Spleen (tissue), 11 donors: ENCODE measurements around the gene COBLL1. TPM values are rescaled to one million over a fixed set of nuclear protein-coding genes. Genes with fewer than 3 reads are reported as not detected.

ENCODE experiments used
- DNase-seq: peaks from one replicate; pipeline ENCODE4 v3.0.0-alpha.2; 2020
- H3K27ac ChIP-seq, 8 donors: fragments of 200-600 bp; sonication (generic) in 7 of 8; 1 replicate in 4 of 8; 2 replicates in 4 of 8; pipeline versions ENCODE4 v1.5.0 to v1.8.0; 2016 to 2021; ENCODE audit warnings: inconsistent platforms in 4 of 8, mild to moderate bottlenecking in 4 of 8, moderate library complexity in 1 of 8
- H3K27me3 ChIP-seq, 7 donors: fragments of 200-600 bp; sonication (generic) in 6 of 7; replicated peaks in 1 of 7; 1 replicate in 4 of 7; 2 replicates in 3 of 7; pipeline versions ENCODE4 v1.5.0 to v1.8.0; 2016 to 2021; ENCODE audit warnings: inconsistent platforms in 3 of 7, mild to moderate bottlenecking in 1 of 7
- H3K36me3 ChIP-seq, 6 donors: fragments of 200-600 bp; sonication (generic) in 5 of 6; 1 replicate in 4 of 6; 2 replicates in 2 of 6; pipeline versions ENCODE4 v1.5.0 to v1.8.0; 2016 to 2021; ENCODE audit warnings: inconsistent platforms in 2 of 6
- H3K4me1 ChIP-seq, 6 donors: fragments of 200-600 bp; sonication (generic) in 5 of 6; 1 replicate in 3 of 6; 2 replicates in 3 of 6; pipeline versions ENCODE4 v1.5.0 to v1.8.0; 2016 to 2021; ENCODE audit warnings: inconsistent platforms in 3 of 6
- H3K4me3 ChIP-seq, 8 donors: fragments of 200-600 bp; sonication (generic) in 7 of 8; 1 replicate in 4 of 8; 2 replicates in 4 of 8; pipeline versions ENCODE4 v1.5.0 to v1.8.0; 2016 to 2021; ENCODE audit warnings: inconsistent platforms in 4 of 8, mild to moderate bottlenecking in 4 of 8, moderate library complexity in 2 of 8
- H3K9me3 ChIP-seq, 8 donors: fragments of 200-600 bp; sonication (generic) in 7 of 8; 1 replicate in 4 of 8; 2 replicates in 4 of 8; pipeline versions ENCODE4 v1.5.0 to v1.8.0; 2016 to 2021; ENCODE audit warnings: inconsistent platforms in 4 of 8
- POLR2A ChIP-seq, 3 donors: fragments of 450-650 bp; IDR thresholded peaks; one replicate each; pipeline ENCODE4 v1.5.1; 2017; ENCODE audit warnings: antibody characterized with exemption in 3 of 3, mild to moderate bottlenecking in 1 of 3
- POLR2AphosphoS5 ChIP-seq, 3 donors: sonication (generic); formaldehyde crosslinking; IDR thresholded peaks; one replicate each; pipeline ENCODE4 v1.5.1; 2017; ENCODE audit warnings: antibody characterized with exemption in 3 of 3
- WGBS, 5 donors: extraction: QIAGEN DNeasy Blood & Tissue Kit in 3 of 5; methylation state at CpG; one replicate each; pipeline versions ENCODE4 v1.1.5 to v1.1.7; 2013 to 2018; 5-methylcytosine and 5-hydroxymethylcytosine counted together
- intact Hi-C: fragments of 100-400 bp; cut with DNase I; formaldehyde crosslinking; loops from one replicate; pipeline ENCODE4 v1.15.0; 2023; ENCODE audit warnings: low total_unique reads
- polyA plus RNA-seq, 3 donors: library from polyadenylated mRNA; stranded (reverse); fragments of 200-250 nt; gene quantifications; one replicate each; pipeline ENCODE4 v1.2.1, GENCODE V29; 2013
- total RNA-seq, 7 donors: library from RNA; depleted of rRNA in 3 of 7; stranded (reverse); fragments of >200 nt in 3 of 7; fragmentation: NEBNext Ultra II Directional in 4 of 7; extraction: Animal tissue kit (Norgen Biotek cat#: 25700) in 4 of 7; gene quantifications; one replicate each; pipeline versions ENCODE4 v1.1.0 to v1.2.1, GENCODE V29; 2016 to 2021
- TF ChIP-seq, protein P1 (sequence below), 11 experiments: fragments of 200-600 bp in 7 of 11; fragments of 450-650 bp in 4 of 11; sonication (generic) in 4 of 11; IDR thresholded peaks in 8 of 11; conservative IDR thresholded peaks in 3 of 11; 1 replicate in 7 of 11; 2 replicates in 4 of 11; pipeline versions ENCODE4 v1.4.0 to v1.8.0; 2016 to 2021; ENCODE audit warnings: antibody characterized with exemption in 11 of 11, inconsistent platforms in 4 of 11, mild to moderate bottlenecking in 1 of 11
- donor health status: healthy with polysubstance abuse.
- donor health status: DM: no; HTN: no; CAD: no; lungs with moderate emphysema.
- donor health status: DM: no; HTN: no; CAD: no.
- donor health status: Bipolar disorder and iron deficiency.
- donor health status: healthy.
- donor health status: DM: no; HTN: no; CAD: no.
- donor health status: DM: yes; HTN: yes; CAD: no.

Gene COBLL1
- total and polyA plus RNA-seq, 10 donors: 6.4 to 86.8 (median 49.9) TPM

DNA sequence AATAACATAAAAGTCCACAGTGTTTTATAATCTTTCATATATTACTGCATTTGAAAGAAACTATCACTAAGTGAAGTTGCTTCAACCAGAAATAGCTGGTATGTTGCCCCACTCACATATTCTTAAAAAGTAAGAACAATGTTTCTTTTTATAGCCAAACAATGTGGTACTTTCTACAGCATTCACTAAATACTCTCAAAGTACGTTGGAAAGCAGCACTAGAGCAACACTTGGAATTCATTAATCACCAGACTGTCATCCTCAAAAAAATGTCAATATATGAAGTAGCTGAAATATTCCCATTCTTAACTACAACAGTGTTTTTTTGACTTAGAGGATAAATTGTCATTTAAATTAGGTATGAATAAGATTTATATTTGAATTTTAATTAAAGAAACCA is 32.8 kb downstream of the COBLL1 start:
- H3K4me1 ChIP-seq: peaks cover 0 to 10% (median 0%) of the 10 kb centered on the region in 6 donors
- no peaks in the 10 kb centered on the region for H3K27me3 ChIP-seq
- no peaks in the 10 kb centered on the region for H3K36me3 ChIP-seq
- WGBS, 5 donors: 36 to 56% (median 41%) methylated on average over 1 of the region's 1 CpG
- intact Hi-C loops: no loop called here
- TF ChIP-seq, protein P1, sequence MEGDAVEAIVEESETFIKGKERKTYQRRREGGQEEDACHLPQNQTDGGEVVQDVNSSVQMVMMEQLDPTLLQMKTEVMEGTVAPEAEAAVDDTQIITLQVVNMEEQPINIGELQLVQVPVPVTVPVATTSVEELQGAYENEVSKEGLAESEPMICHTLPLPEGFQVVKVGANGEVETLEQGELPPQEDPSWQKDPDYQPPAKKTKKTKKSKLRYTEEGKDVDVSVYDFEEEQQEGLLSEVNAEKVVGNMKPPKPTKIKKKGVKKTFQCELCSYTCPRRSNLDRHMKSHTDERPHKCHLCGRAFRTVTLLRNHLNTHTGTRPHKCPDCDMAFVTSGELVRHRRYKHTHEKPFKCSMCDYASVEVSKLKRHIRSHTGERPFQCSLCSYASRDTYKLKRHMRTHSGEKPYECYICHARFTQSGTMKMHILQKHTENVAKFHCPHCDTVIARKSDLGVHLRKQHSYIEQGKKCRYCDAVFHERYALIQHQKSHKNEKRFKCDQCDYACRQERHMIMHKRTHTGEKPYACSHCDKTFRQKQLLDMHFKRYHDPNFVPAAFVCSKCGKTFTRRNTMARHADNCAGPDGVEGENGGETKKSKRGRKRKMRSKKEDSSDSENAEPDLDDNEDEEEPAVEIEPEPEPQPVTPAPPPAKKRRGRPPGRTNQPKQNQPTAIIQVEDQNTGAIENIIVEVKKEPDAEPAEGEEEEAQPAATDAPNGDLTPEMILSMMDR (IDR thresholded peaks at IDR 0.05 in 8 of 11, conservative IDR thresholded peaks at IDR 0.05 in 3 of 11): no peak
- no peak for TF ChIP-seq POLR2AphosphoS5 (IDR thresholded peaks at IDR 0.05)
- TF ChIP-seq POLR2A (IDR thresholded peaks at IDR 0.05): no peak
- H3K9me3 ChIP-seq: no peaks in the 10 kb centered on the region
- no peak for DNase-seq
- no peak overlapping the region for H3K4me3 ChIP-seq
- no peak overlapping the region for H3K27ac ChIP-seq

DNA sequence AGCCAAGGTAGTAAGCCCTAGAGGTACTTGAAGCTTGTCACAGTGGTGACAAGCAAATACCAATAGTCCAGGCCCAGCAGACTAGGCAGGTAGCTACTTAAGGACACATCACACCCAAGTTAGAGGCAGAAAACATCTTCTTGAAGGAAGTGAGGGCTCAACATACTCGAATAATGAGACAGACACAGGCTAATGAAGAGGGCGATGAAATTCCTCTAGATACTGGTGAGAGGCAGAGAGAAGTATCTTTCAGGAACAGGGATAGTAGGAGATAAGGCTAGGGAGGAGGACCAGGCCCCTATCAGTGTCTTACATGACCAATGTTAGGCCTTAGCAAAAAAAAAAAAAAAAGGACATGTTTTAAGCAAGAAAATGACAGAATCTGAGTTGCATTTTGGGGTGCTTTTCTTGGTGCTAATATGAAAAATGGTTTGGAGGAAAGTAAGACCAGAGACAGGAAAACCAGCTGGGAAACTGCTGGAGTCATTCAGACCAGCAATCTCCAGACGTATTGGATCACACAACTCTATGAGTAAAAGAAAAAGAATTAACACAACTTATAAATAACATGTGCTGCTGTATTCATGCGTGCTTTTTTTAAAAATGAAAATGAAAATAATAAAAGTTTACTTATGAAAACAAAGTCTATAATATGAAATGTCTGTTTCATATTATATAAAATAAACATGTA is 37.7 kb downstream of the COBLL1 start:
- no peaks in the 10 kb centered on the region for H3K36me3 ChIP-seq
- no peak for TF ChIP-seq POLR2A (IDR thresholded peaks at IDR 0.05)
- TF ChIP-seq POLR2AphosphoS5 (IDR thresholded peaks at IDR 0.05): no peak
- TF ChIP-seq, protein P1 (IDR thresholded peaks at IDR 0.05 in 8 of 11, conservative IDR thresholded peaks at IDR 0.05 in 3 of 11): no peak
- H3K4me1 ChIP-seq: peaks cover 0 to 21% (median 6%) of the 10 kb centered on the region in 6 donors
- no peak for DNase-seq
- no peak overlapping the region for H3K4me3 ChIP-seq
- H3K27me3 ChIP-seq: no peaks in the 10 kb centered on the region
- 68 to 89% (median 78%) methylated on average over 4 of the region's 4 CpGs for WGBS, 5 donors
- intact Hi-C loops: no loop called here
- no peak overlapping the region for H3K27ac ChIP-seq
- H3K9me3 ChIP-seq: no peaks in the 10 kb centered on the region

DNA sequence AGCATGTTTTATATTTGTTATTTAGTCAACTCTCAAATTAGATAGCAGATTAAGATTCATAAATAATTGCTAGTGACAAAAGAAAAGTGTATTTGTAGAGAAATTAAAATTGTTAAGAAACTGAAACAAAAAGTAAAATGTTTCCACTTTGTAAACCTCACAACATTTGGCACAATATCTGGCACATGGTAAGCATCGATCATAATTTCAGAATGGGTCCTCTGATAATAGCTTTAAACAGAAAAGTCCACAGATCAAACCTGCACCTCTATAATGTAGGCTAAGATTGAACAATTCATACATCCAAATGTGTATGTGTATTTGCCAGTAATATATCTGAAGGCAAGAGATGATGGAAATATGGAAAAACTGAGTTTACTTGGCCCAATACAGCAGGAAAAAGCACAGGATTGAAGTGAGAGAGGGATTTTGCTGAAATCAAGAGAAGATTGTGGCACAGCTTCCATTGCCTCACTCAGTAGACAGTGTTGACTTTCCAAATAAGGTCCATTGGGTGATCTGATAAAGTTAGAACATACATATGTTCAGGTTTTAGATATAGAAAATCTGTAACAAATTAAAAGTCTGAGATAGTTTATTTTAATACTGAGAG is 39.4 kb downstream of the COBLL1 start:
- Histone ChIP-seq H3K36me3 (no peaks in the 10 kb centered on the region), H3K4me1 (peaks cover 2 to 29% (median 12%) of the 10 kb centered on the region in 6 donors), H3K27ac (no peak overlapping the region), H3K9me3 (no peaks in the 10 kb centered on the region), H3K4me3 (no peak overlapping the region), H3K27me3 (no peaks in the 10 kb centered on the region)
- no peak for DNase-seq
- intact Hi-C loops: no loop called here
- TF ChIP-seq POLR2AphosphoS5 (IDR thresholded peaks at IDR 0.05) (no peak), POLR2A (IDR thresholded peaks at IDR 0.05) (no peak)
- TF ChIP-seq, protein P1 (IDR thresholded peaks at IDR 0.05 in 8 of 11, conservative IDR thresholded peaks at IDR 0.05 in 3 of 11): no peak
- WGBS, 5 donors: 36 to 67% (median 47%) methylated on average over 1 of the region's 1 CpG

DNA sequence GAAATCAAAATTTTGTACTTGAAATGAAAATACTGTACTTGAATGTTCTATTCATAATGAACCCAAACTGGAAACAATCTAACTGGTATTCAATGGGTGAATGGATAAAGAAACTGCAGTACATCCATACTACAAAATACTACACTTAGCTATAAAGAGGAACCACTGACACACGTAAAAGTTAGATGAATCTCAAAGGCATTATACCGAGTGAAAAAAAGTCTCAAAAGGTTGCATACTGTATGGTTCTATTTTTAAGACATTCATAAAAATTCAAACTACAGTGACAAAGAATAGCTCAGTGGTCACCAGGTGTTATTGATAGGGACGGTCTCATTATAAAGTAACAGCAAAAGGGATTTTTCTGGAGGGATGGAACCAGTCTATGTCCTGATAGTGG is 41.1 kb downstream of the COBLL1 start:
- TF ChIP-seq, protein P1 (IDR thresholded peaks at IDR 0.05 in 8 of 11, conservative IDR thresholded peaks at IDR 0.05 in 3 of 11): no peak
- no peak for TF ChIP-seq POLR2A (IDR thresholded peaks at IDR 0.05)
- TF ChIP-seq POLR2AphosphoS5 (IDR thresholded peaks at IDR 0.05): no peak
- H3K27ac ChIP-seq: no peak overlapping the region
- H3K27me3 ChIP-seq: no peaks in the 10 kb centered on the region
- 71 to 85% (median 80%) methylated on average over 3 of the region's 3 CpGs for WGBS, 5 donors
- DNase-seq: no peak
- peaks cover 2 to 43% (median 12%) of the 10 kb centered on the region in 6 donors for H3K4me1 ChIP-seq
- no peaks in the 10 kb centered on the region for H3K36me3 ChIP-seq
- no peaks in the 10 kb centered on the region for H3K9me3 ChIP-seq
- intact Hi-C loops: no loop called here
- H3K4me3 ChIP-seq: no peak overlapping the region
